EH (cell line): ENCODE data around the gene ARL4C.

Experiments used
- DNase-seq: peaks from one replicate; pipeline ENCODE4 v3.0.0-alpha.2; 2015; ENCODE audit warnings: low read depth

The ARL4C gene

DNA sequence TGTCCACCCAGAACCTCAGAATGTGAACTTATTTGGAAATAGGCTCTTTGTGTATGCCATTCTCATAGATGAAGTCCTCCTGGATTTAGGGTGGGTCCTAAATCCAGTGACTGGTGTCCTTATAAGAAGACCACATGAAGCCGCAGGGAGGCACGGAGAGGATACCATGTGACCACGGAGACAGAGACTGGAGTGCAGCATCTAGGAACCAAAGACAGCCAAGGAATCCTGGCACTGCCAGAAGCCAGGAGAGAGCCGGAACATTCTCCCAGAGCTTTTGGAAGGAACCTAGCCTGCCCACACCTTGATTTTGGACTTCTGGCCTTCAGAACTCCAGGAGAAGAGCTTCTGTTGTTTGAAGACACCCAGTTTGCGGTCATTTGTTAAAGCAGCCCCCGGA is 49.7 kb downstream of the ARL4C start:
- DNase-seq, result no peak

DNA sequence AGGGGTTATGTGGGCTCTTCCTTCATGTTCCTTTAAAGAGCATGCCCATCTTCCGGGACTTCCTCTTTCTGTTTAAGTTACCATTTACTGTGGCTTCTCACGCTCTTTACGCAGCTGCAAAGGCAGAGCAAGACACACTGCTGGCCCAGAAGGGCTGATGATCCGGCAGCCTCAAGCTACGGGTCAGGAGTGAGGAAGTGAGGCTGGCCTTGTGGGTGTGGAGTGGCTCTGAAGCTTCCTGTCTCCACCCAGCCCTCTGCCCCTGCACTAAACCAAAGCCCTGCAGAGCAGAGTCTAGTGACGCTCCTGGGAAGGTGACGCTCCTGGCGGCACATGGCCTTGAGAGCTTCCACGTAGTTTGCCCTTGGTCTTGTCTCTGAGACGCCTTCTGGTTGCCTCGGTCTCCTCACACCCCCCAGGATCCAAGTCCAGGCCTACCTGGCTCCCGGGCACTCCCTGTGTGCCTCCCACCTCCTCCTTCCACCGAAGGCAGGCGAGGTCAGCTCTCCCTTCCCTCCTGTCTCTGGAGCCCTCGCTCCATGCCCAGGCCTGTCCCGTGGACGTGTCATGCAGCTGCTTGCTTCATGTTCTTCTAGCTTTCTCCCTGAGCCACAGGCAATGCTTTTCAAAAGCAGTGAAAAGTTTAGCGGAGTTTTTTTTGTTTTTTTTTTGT is 50.3 kb downstream of the ARL4C start:
- DNase-seq, result no peak

DNA sequence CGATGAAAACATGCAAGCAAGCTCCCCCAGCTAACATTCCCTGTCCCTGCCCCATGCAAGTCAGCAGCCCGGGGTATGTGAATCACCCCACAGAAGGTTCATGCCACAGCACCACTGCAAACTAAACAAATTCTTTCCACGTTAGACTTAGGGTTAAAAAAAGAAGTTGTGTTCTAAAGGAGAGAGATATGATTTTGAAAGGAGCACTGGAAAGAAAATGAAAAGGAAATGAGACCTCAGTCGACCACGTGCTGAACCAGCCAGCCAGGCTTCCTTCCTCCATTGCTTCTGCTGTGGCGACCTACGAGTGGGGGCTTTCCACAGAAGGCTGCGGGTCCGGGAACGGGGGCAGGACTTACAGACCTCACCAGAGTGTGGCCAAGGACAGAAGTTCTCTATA is 52.0 kb downstream of the ARL4C start:
- peak; percentile 97 for DNase-seq

DNA sequence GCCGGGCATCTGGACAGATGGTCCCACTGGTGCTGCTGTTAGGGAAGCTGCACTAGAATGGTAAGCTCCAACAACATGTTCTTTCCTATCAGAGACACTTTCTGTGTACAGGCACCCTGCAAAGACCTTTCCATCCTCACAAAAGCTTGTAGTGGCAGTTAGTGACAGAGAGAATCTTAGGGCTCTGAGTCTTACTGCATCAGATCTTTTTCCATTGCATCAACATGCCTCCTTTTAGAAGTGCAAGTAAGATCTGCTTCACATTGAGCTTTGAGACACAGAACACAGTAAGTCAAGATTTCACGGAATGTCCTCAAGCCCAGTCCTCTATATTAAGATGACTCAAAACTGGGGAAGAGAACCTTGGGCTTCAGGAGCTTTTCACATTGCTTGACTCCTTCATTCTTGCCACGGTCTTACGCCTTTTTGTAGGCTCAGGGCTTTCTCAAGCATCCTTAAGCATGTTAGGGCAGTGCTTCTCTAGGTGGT is 52.6 kb downstream of the ARL4C start:
- DNase-seq, result peak; percentile 48
